Fibroblast of mammary gland (primary cell): Measurements from ENCODE around the gene GNA14.

Experiments
- DNase-seq: peaks from one replicate; pipeline ENCODE4 v3.0.0-alpha.2; 2010; ENCODE audit warnings: low read depth
- H3K4me3 ChIP-seq: 2 replicates; pipeline ENCODE4 v1.5.1; 2011; ENCODE audit warnings: low read depth, mild to moderate bottlenecking, low read length, moderate library complexity; ENCODE audit not compliant: control insufficient read depth
- TF ChIP-seq, protein P1 (sequence below): conservative IDR thresholded peaks from 2 replicates; pipeline ENCODE4 v1.5.1; 2011; ENCODE audit warnings: low read depth, low read length, inconsistent platforms; ENCODE audit not compliant: control insufficient read depth, insufficient read depth

The GNA14 gene

GRCh38 chr9:77659926-77660325 lies 11.8 kb upstream of the GNA14 start:
- no peak overlapping the region for H3K4me3 ChIP-seq
- DNase-seq = no peak
- TF ChIP-seq, protein P1, sequence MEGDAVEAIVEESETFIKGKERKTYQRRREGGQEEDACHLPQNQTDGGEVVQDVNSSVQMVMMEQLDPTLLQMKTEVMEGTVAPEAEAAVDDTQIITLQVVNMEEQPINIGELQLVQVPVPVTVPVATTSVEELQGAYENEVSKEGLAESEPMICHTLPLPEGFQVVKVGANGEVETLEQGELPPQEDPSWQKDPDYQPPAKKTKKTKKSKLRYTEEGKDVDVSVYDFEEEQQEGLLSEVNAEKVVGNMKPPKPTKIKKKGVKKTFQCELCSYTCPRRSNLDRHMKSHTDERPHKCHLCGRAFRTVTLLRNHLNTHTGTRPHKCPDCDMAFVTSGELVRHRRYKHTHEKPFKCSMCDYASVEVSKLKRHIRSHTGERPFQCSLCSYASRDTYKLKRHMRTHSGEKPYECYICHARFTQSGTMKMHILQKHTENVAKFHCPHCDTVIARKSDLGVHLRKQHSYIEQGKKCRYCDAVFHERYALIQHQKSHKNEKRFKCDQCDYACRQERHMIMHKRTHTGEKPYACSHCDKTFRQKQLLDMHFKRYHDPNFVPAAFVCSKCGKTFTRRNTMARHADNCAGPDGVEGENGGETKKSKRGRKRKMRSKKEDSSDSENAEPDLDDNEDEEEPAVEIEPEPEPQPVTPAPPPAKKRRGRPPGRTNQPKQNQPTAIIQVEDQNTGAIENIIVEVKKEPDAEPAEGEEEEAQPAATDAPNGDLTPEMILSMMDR = no peak

DNA sequence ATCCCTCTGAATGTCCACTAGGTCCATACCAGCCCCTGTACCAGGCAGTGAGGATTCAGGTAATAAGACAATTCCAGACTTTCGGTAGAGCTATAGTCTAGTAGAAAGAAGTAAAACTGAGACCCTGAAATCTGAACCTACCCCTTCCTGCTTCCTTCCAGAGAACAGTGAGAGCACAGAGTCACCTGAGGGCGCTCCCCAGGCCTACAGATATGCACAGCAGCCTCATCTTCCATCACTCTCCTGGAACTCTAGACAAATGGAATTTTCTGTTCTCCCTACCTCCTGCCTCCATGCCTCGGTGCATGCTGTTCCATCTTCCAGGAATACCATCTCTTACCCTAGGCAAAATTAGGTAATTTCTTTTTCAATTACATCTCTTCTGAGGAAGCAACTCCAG lies 3.1 kb upstream of the GNA14 start:
- no peak for DNase-seq
- TF ChIP-seq, protein P1 = no peak
- no peak overlapping the region for H3K4me3 ChIP-seq

GRCh38 chr9:77649109-77649812 lies 1.1 kb upstream of the GNA14 start:
- TF ChIP-seq, protein P1 = peak; percentile 54
- peak; percentile 48 for DNase-seq
- no peak overlapping the region for H3K4me3 ChIP-seq

- TF ChIP-seq, protein P1 = no peak
- no peak for DNase-seq
Observed at GRCh38 chr9:77647267-77648233, 572 bp downstream of the GNA14 start.

GRCh38 chr9:77643871-77644270 lies 4.3 kb downstream of the GNA14 start:
- no peak for DNase-seq
- H3K4me3 ChIP-seq = no peak overlapping the region
- TF ChIP-seq, protein P1 = no peak

More at GRCh38 chr9:77647267-77648233, 572 bp downstream of the GNA14 start:
- peak overlapping the region; percentile 49 for H3K4me3 ChIP-seq

- DNase-seq = no peak
- no peak overlapping the region for H3K4me3 ChIP-seq
- TF ChIP-seq, protein P1 = no peak
Observed at GRCh38 chr9:77640741-77641580, 7.2 kb downstream of the GNA14 start.
